GM18909 (cell line): Measurements from ENCODE around the gene NDUFA11.

Experiments used
- ATAC-seq: cut with Tn5 transposase; IDR thresholded peaks from one replicate; pipeline ENCODE4 v1.9.1; 2021; ENCODE audit warnings: mild to moderate bottlenecking; ENCODE audit not compliant: unreplicated experiment, poor library complexity

Gene NDUFA11

DNA sequence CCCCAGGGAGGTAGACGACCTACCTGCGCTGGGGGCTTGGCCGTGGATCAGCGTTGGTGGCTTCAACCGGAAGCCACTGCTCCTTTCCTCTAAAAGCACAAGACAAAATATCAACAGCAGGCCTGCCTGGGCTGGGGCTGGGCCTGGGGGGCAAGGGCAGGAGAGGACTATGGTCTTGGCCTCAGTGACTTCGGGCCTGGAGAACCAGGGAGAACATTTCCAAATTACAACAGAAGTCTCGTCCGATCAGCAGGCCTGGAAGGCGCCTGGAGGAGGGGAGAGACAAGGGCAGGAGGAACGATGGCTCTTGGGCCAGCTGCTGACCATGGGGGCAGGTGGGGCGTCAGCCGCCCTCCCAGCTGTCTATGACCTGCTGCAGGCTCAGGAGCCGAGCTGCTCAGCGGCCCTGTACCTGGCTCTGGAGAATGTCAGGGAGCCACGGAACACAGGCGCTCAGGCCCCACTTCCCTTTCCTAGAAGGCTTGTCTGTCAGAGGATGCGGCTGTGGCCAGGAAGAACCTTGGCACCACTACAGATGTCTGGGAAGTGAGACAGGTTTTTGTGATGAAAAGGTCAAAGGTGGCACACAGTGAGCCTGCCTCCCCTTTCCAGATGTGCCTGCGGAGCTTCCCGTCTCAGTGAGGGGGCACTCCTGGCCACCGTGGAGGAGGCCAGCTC is 29.9 kb upstream of the NDUFA11 start:
- no peak for ATAC-seq

DNA sequence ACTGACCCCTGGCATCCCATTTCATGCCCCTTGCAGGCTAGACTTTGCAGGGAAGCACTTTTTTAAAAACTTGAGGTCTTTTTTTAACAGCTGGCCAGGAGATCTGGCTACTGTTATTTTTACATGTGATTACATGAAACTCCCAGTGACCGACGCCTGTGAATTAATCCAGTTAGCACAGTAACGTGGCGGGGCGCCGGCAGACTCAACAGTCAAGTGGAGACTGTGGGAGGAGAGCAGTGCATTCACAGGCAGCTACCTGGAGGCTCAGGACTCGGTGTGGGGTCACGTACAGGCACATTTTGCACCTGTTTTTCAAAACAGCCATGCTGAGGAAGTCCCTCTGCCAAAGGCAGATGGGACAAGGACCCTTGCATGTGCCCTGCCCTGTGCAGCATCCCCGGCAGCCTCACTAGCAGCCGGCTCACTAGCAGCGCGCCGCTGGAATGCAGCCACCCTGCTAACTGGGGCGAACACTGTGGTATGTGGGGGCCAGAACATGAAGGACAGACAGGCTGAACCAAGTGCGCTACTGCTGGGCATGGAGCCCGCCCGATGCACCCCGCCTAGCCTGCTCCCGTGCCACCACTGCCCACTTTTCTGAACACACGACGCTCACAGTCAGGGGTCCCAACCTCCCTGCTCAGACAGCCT is 29.1 kb upstream of the NDUFA11 start:
- no peak for ATAC-seq

DNA sequence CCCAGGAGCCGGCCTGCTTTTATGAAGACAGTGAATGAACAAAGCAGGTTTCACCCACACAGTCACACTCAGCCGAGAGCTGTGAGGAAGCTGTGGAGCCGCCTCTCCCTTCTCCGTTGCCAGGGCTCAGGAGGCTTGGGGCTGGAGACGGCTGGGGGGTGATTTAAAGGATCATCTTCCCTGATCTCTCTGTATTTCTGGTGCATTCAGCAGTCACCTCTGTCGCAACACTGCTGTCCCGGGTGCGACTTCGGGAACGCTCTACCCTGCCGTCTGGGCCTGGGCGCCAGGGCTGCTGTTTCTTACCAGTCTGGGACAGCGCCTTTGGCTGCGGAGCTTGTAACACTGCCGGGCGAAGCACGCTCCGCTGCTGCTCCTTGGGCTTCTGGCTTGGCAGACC is 28.6 kb upstream of the NDUFA11 start:
- ATAC-seq: no peak

DNA sequence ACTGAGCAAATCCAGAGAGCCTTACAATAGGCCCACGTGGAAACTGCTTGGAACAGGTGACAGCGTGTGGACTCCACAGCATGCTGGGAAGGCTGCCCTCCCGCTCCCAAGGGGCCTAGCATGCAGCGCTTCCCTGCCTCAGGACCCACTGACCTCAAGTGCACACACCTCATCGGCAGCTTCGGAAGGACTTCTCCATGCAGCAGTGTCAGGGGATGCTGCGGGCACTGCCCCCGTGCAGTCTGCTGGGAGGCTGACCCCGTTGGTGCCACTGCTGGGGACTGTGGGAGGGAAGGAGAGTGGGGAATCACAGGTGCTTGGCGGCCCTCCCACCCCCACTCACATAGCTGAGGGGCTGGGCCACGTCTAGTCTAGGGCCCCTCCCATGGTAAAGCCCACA is 27.7 kb upstream of the NDUFA11 start:
- no peak for ATAC-seq

DNA sequence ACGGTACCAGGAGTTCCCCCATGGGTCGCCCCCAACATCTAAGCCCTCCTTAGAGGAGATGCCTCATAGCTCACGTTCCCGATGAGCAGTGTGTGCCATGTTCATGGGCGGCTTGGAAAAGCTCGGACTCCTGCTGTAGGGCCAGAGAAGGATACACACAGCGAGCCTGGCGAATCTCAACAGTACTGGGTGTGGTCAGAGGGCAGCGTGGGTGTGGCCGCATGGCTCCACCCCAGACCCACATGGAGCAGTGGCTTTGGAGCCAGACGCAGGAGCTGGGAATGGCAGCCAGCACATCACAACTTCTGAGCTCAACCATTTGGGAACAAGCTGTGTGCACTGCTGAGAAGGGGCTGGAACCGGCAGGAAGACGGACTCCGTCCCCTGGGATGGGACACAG is 26.0 kb upstream of the NDUFA11 start:
- no peak for ATAC-seq

DNA sequence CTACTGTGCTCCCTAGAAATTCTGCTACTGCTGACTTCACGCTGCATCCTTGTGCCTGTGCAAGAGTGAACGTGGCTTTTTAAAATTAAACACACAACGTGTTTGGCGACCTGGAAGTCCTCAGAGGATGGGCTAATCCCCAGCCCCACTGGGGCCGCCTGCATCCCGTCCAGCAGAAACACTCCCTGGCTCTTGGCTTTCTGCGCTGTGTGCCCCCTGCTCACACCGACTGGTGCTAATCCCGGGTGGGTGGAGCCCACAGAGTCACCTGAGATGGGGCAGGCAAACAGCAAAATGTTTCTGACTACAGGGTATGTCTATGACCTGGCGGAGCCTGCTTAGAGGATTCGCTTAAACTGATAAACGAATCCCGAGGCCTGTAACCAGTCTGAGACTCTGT is 25.6 kb upstream of the NDUFA11 start:
- no peak for ATAC-seq

DNA sequence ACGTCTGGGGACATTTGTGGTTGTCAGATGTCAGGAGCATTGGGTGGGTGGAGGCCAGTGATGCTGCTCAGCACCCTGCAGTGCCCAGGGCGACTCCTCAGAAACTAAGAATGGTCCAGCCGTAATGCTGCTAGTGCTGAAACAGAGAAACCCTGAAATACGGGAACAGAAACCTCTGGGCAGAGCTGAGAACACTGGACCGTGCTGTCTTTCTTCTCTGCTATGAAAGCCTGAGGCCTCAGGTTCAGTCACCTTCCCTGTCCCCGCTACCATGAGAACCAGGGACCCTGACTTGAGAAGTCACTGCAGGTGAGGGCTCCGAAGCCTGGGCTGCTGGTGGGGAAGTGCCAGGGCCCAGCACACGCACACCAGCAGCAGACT is 23.8 kb upstream of the NDUFA11 start:
- no peak for ATAC-seq

DNA sequence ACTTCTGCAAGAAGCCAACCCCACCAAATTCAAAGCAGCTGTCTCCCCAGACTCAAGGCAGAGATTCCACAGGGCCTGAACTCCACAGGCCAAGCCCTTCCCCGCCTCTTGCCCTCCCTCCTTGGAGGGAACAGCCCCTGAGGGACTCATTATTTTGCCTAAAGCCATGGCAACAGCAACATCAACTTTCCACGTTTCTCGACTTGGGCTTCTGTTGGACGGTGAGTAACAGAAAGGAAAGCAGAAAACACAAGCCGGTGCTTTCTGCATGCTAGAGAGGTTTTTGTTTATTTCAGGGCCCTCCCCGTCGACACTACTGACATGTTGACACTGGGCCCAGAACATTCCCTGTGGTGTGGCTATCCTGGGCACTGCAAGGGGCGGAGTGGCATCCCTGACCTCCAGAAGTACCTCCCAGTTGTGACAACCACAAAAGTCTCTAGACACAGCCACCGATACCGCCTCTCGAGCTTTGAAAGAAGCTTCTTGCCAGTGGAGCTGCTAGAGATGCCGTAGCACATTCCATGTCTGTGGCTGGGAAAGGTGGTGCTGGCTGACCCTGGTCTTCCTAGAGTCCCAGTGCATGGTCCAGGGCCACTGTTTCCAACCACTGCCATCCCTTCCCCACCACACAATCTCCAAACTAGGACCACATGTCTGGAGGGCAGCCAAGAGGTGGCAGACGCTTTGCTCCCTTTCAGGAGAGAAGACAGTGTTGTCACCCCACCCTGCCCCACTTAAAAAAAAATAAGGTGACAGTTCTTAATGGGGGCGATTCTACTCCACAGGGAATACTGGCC is 23.3 kb upstream of the NDUFA11 start:
- ATAC-seq: no peak

DNA sequence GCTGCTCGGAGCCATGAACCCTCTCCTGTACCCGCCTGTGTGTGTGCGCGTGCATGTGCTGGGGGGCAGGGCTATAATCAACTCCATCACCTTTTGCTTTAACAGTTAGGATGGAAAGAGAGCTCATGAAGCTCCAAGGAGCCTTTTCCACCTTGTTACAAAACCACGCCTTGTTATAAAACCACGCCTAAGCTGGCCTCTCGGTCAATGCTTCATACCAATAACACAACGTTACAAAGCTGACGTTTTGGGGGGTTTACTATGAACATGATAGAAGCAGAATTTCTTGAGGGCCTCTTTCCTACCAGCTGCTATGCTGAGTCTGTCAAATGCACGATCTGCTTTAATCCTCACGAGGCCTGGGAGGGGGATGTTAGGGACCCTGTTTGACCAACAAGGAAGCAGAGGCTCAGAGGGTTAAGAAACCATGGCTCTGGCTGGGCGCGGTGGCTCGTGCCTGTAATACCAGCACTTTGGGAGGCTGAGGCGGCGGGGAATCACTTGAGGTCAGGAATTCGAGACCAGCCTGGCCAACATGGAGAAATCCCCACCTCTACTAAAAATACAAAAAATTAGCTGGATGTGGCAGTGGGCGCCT is 22.3 kb upstream of the NDUFA11 start:
- ATAC-seq: no peak

DNA sequence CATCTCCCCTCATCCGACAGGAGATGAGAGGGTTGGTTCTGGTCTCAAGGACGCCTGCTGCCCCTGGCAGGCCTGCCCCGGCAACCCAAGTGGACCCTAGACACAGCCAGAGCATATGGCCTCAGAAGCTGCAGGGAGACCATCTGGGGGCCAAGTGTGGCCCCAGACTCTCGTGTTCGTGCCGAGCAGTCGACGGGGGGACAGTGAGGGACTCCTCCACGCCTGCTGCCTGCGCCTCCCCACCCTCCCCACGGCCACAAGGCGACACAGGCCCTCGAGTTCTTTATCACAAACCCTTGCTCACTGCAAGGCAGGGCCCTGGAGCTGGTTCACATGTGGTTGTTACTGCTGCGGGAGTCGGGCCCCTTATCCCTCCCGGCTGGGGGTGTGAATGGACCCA is 19.8 kb upstream of the NDUFA11 start:
- no peak for ATAC-seq

DNA sequence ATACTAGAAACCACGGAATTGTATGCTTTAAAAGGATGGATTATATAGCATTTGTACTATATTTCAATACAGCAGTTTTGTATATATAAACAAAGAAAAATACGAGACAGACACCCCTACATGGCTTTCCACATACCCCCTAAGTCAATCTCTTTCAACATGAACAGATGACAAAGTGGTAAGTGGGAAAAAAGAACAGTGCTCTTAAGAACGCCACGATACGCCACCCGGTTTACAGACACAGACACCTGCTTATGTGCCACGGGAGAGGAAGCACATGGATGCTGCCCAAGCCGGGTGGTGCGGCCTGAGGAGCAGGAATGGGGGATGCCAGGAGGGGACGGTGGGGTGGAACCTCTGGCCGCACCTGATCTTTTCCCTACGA is 18.6 kb upstream of the NDUFA11 start:
- no peak for ATAC-seq

DNA sequence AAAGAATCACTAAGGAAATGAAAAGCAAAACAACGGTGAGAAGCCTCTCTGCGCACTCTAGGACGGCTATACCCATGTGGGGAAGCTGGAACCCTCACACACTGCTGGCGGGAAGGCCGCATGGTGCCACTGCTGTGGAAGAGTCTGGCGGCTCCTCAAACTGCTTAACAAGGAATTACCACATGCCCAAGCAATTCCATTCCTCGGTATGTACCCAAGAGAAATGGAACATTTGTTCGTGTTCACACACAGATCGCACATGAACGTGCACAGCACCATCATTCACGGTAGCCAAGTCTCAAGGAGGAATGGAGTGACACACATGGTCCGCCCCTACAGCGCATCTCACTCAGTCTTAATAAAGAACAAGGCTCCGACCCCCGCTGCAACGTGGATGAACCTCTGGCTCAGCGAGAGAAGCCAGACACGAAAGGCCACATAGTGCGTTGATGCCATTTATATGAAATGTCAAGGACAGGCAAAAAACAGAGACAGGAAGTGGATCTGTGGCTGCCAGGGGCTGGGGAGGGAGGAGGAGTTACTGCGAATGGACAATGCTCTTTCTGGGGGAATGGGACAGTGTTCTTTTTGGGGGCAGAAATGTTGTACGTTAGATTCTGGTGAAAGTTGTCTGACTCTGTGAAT is 18.0 kb upstream of the NDUFA11 start:
- no peak for ATAC-seq

DNA sequence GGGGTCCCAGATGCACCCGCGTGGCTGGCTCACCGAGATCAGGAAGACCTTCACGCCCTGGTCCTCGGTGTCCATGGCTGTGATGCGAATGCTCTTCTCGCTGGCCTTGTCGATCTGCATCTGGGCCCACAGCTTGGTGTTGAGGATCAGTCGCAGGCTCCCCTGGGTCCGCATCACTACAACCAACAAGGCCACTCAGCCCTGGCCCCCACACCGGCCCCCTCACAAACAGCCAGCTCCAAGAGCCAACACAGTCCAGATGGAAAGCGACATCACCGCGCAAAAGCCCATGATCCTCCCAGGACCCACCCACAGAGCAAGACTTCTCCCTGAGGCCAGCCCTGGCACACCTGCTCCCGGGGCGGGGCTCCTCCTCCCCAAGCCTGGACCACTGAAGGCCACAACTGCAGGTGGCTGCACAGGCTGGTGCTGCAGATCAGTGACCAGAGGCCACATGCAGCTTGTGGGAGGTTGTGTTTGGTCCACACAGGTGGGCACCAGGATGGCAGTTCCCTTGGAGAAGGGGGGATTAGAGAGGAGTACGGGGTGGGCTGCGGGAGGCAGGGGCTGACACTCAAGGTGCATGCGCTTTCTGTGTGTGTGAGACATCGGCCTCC is 15.0 kb upstream of the NDUFA11 start:
- ATAC-seq: no peak

DNA sequence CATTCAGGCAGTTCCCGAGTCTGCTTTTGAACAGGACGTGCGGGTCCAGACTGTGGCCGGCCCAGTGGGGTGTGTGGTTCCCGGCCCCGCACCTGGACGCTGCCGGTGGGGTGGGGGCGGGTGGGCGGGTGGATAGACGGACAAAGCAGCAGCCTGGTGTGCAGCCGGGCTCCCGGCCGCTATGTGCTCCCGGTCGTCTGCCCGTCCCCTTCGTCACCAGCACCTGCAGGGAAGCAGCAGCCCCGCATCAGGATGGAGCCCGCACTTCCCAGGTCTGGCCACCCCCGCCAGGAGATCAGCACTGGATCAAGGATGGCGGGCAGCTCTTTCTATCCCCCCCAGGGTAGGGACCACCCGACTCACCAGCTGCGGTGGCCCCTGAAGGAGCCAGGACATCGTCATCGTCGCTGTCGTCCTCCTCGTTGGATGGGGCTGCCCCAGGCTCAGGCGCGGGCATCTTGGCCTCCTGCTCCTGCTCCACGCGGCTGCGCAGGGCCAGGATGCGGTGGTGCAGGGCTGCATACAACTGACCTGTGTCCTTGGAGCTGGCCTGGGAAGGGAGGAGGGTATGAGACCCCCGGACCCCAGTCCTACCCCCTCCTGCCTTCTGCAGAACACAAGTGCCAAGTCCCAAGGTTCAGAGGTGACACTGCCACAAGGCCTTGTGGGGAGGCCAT is 14.0 kb upstream of the NDUFA11 start:
- ATAC-seq: no peak

DNA sequence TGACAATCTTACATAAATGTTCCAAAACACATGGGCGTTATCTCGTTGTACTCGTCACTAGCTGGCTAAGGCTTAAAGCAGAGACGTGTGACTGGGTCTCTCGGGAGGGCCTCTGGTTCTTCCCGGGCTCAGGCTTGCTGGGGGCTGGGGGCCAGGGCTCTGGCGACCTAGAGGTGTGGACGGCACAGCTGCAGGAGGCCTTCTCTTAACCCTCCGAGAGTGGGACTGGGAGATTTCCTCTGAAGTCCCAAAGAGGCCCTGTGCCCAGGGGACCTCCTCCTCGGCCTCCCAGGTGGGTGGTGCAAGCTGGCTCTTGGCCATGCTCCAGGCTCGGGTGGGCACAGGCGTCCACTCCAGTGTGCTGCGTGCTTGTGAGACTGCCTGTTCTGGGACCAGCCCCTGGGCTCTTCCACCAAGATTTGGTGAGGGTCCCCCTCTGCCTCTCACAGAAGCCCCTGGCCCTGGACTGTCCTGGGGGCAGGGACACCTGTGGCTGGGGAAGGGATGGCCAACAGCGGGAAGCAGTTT is 12.7 kb upstream of the NDUFA11 start:
- no peak for ATAC-seq

DNA sequence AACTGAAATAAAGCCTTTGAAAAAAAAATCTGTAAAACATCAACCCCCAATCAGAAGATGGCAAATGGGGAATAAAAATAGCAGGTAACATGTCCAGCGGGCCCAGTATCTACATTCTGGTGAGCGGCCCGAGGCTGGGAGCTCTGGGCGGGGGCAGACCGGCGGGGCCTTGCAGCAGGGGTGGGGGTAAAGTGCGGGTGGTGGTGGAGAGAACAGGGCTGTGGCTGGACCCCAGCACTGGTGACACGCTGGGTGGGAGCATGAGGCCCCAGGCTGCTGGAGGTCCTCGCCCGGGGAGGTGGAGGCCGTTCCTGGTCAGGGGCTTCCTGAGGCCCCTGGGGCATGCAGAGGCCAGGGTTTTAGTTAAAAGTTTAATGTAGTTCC is 12.2 kb upstream of the NDUFA11 start:
- no peak for ATAC-seq

DNA sequence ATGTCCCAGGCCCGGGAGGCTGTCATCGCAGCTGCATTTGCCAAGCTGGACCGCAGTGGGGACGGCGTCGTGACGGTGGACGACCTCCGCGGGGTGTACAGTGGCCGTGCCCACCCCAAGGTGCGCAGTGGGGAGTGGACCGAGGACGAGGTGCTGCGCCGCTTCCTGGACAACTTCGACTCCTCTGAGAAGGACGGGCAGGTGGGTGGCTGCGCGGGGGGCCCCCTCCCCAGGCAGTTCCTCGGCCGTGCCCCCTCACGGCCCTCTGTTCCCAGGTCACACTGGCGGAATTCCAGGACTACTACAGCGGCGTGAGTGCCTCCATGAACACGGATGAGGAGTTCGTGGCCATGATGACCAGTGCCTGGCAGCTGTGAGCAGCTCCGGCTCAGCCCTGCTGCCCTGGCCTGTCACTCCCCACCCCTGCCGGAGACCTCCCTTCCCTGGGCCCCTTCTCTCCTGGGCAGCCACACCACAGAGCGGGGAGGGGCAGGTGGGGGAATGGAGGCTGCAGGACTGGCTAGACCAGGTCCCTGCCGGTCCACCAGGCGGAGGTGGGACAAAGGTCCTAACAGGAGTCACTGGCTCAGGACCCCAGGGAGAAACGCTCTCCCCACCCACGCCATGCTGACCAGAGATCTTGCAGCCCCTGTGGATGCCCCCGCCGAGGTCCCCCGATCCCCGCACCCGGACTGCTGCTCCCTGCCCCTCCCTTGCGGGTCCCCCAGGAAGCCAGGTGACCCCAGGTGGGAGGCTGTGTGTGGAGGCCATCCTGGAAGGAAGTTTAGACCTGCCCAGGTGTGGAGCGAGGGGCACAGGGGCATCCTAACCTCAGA is 11.6 kb upstream of the NDUFA11 start:
- ATAC-seq: no peak

DNA sequence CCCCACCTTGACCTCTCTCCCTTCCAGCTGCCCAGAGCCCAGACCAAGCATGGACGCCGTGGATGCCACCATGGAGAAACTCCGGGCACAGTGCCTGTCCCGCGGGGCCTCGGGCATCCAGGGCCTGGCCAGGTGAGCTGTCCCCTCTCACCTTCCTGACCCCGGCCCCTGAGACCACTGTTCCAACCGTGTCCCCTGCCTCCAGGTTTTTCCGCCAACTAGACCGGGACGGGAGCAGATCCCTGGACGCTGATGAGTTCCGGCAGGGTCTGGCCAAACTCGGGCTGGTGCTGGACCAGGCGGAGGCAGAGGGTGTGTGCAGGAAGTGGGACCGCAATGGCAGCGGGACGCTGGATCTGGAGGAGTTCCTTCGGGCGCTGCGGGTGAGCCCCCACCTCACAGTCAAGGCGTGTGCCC is 10.8 kb upstream of the NDUFA11 start:
- no peak for ATAC-seq
